ENCODE results near the gene C2CD2L. TPM values are rescaled to one million over a fixed set of nuclear protein-coding genes. Genes with fewer than 3 reads are reported as not detected.
A peak's percentile ranks its signal among the peaks of the same experiment; 100 is the strongest.

The C2CD2L gene
- total and polyA plus RNA-seq, 2 of the 13 experiments (the other 11 are each of a cell fraction or from before 2014, with no cell fraction given) = 3.7 to 5.5 TPM

GRCh38 chr11:119130662-119131061, 23.5 kb downstream of the C2CD2L start (continued):
- TF ChIP-seq E2F5 (CRISPR knock-in tag; conservative IDR thresholded peaks at IDR 0.05) = no peak
- TF ChIP-seq RARA (CRISPR knock-in tag; IDR thresholded peaks at IDR 0.05) = peak; percentile 79
- TF ChIP-seq CTCF (CRISPR knock-in tag; IDR thresholded peaks at IDR 0.05) = 0 out of 2 replicates have a peak, but pooled peaks have one; percentile 15
- no peak for TF ChIP-seq SUZ12 (IDR thresholded peaks at IDR 0.05; ENCODE audit: low read depth, low read length)
- no peak for TF ChIP-seq FOXP1 (IDR thresholded peaks at IDR 0.05)
- 0 out of 2 replicates have a peak, but pooled peaks have one; percentile 12 for TF ChIP-seq FOXP1 (CRISPR knock-in tag; IDR thresholded peaks at IDR 0.05)
- TF ChIP-seq CREM (IDR thresholded peaks at IDR 0.05) = peak; percentile 24; the same call in 1 of the 2 replicates
- TF ChIP-seq CREM (CRISPR knock-in tag; IDR thresholded peaks at IDR 0.05) = no peak
- TF ChIP-seq IRF2 (CRISPR knock-in tag; IDR thresholded peaks at IDR 0.05) = no peak
- 0 out of 2 replicates have a peak, but pooled peaks have one; percentile 24 for TF ChIP-seq ZMYM4 (CRISPR knock-in tag; IDR thresholded peaks at IDR 0.05)
- peak; percentile 21; the same call in 1 of the 2 replicates for TF ChIP-seq ATF2 (CRISPR knock-in tag; IDR thresholded peaks at IDR 0.05)
- no peak for TF ChIP-seq KAT8 (CRISPR knock-in tag; IDR thresholded peaks at IDR 0.05)
- peak; percentile 92 for TF ChIP-seq HOXA3 (CRISPR knock-in tag; IDR thresholded peaks at IDR 0.05)
- TF ChIP-seq ZFX (CRISPR knock-in tag; IDR thresholded peaks at IDR 0.05; ENCODE audit: low read depth) = peak; percentile 39; the same call in 1 of the 2 replicates
- peak; percentile 34; the same call in 1 of the 2 replicates for TF ChIP-seq SAP130 (CRISPR knock-in tag; IDR thresholded peaks at IDR 0.05; ENCODE audit: low read depth)
- TF ChIP-seq GATAD2A (CRISPR knock-in tag; IDR thresholded peaks at IDR 0.05) = peak; percentile 10; the same call in 1 of the 2 replicates

Measured in HepG2 (cell line).